GM18511 (cell line): ENCODE results near the gene B4GALT6.

Source experiments
- ATAC-seq: cut with Tn5 transposase; IDR thresholded peaks from one replicate; pipeline ENCODE4 v1.9.1; 2021; ENCODE audit warnings: mild to moderate bottlenecking, moderate library complexity; ENCODE audit not compliant: unreplicated experiment

Gene B4GALT6

DNA sequence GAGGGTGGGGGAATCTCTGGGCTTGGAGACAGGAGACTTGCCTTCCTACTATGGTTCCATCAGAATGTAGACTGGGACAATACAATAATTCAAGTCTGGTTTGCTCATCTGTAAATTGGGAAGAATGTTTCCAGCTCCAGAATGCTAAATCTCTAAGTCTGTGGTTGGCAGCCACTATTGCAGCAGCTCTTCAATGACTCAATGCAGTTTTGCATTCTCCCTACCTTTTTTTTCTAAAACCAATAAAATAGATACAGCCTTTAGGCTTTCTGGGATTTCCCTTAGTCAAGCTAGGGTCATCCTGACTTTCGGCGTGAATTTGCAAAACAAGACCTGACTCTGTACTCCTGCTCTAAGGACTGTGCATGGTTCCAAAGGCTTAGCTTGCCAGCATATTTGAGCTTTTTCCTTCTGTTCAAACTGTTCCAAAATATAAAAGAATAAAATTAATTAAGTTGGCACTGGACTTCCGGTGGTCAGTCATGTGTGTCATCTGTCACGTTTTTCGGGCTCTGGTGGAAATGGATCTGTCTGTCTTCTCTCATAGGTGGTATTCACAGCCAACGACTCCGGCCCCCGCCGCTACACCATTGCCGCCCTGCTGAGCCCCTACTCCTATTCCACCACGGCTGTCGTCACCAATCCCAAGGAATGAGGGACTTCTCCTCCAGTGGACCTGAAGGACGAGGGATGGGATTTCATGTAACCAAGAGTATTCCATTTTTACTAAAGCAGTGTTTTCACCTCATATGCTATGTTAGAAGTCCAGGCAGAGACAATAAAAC, 86.2 kb downstream of the B4GALT6 start:
- ATAC-seq, result no peak

DNA sequence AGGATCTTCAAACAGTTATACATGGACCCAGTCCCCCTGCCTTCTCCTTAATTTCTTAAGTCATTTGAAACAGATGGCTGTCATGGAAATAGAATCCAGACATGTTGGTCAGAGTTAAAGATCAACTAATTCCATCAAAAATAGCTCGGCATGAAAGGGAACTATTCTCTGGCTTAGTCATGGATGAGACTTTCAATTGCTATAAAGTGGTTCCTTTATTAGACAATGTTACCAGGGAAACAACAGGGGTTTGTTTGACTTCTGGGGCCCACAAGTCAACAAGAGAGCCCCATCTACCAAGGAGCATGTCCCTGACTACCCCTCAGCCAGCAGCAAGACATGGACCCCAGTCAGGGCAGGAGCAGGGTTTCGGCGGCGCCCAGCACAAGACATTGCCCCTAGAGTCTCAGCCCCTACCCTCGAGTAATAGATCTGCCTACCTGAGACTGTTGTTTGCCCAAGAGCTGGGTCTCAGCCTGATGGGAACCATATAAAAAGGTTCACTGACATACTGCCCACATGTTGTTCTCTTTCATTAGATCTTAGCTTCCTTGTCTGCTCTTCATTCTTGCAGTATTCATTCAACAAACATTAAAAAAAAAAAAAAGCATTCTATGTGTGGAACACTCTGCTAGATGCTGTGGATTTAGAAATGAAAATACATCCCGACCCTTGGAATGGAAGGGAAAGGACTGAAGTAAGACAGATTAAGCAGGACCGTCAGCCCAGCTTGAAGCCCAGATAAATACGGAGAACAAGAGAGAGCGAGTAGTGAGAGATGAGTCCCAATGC, 88.1 kb downstream of the B4GALT6 start:
- ATAC-seq, result no peak

- ATAC-seq, result no peak
Observed at GRCh38 chr18:31595121-31595771, 89.1 kb downstream of the B4GALT6 start.

GRCh38 chr18:31592506-31593157, 91.7 kb downstream of the B4GALT6 start:
- no peak for ATAC-seq

- ATAC-seq, result no peak
Observed at GRCh38 chr18:31591628-31592027, 92.8 kb downstream of the B4GALT6 start, which contains the start of gene TTR. TSS of gene TTR (plus strand) at chr18:31591877. CDS start at chr18:31591903, 26 bp downstream.

- ATAC-seq, result no peak
Observed at GRCh38 chr18:31591113-31591512, 93.3 kb downstream of the B4GALT6 start.

DNA sequence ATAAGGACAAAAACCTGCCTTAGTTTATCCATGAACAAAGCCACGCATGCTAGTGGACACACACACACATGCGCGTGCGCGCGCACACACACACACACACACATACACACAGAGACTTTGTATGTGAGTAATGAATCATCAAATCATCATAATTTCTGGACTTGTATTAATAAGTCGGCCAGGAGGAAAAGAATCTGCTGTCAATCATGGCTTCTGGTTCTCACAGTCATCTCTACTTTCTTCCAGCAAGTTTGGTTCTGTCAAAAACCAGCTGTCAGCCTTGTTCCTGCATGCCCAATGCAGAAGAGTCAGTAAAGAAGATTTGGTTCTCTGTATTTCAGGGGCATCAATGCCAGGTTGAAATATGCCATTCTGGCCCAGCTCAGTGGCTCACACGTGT, 93.8 kb downstream of the B4GALT6 start:
- no peak for ATAC-seq

- no peak for ATAC-seq
Observed at GRCh38 chr18:31587529-31587928, 96.9 kb downstream of the B4GALT6 start.

GRCh38 chr18:31586616-31587015, 97.8 kb downstream of the B4GALT6 start:
- no peak for ATAC-seq

- ATAC-seq, result no peak
Observed at GRCh38 chr18:31585991-31586390, 98.4 kb downstream of the B4GALT6 start.

DNA sequence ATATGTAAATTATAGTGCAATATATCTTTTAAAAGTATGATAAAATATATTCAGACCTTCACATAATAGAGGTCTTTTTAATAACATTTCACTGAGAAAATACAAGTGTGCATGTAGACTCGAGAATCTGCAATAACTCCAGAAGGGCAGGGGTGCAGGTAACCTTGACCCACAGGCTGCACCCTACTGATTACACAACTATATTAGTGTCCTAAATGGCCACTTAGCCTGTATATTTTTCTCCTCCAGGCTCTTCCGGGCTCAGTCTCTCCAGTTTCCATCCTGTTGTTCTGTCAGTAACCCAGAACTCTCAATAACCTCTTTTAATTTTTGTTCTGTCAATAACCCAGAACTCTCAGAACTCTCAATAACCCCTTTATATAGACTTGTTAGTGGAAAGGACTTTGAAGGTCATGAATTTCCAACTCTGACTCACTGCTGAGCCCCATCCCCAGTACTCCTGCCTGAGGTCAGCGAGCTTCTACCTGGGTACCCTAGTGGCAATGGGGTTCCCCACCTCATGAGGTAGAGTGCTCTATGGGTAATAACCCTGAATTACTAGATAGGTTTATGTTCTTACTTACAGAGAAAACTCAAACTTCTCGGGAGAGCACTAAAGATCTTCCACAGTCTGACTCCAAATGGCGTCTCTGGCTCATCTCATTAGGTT, 101.1 kb downstream of the B4GALT6 start:
- no peak for ATAC-seq

DNA sequence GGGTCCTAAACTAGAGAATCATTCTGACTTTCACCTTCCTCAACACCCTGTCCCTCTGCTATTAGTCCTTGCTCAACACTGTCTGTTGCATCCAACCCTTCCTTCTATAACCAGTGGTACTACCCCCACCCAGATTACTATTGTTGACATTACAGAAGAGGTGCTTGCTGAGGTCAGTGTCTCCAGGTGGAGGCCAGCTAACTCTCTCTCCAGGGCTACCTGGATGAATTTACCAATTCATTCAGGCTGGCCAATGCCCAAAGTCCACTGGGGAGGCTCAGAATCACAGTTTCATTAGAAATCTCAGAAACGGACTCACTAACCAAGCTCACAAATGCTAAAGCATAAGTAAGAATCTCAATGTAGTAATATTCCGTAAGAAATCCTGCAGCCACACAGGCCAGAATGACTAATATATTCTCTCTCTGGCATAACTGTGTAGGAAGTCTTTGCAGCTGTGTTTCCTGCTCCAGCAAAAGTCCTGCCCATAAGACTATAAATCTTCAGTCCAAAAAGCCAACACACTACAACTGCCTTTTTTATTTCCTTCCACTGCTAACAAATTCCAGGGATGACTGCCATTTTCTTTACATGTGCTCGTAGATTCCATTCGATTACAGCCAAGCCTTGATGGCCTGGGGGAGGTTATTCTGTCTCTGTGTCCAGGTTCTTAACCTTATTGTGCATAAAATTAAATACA, 102.7 kb downstream of the B4GALT6 start:
- no peak for ATAC-seq

DNA sequence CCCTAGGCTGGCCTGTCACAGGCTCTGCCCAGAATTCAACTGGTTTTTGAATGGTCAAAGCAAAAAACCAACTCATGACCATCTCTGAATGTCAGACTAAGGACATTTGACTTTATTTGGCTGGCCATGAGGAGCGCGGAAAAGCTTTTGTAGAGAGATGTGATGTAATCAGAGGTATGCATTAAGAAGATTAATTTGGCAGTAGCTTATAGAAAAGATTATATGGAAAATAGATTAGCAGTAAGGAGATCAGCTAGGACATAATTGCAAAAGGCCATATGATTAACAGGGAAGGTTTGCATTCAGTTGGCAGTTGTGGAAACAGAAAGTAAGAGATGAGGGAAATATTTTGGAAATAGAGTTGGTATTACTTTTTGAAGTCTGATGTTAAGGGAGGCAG, 105.0 kb downstream of the B4GALT6 start:
- no peak for ATAC-seq

GRCh38 chr18:31578126-31578525, 106.3 kb downstream of the B4GALT6 start:
- ATAC-seq, result no peak

DNA sequence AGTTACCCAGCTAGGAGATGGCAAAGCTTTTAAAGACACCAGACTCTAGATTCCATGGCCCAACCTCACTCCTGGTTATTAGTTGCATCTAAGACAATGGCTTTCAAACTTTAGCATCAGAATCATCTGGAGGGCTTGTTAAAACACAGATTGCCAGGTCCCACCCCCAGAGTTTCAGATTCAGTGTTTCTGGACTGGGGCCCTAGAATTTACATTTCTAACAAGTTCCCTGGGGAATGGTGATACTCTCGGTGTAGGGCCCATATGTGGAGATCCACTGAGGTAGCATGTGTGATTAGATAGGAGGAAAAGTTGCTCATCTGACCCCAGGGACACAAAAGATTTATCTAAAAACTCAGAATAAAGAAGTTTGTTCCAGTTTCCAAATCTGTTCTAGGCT, 107.2 kb downstream of the B4GALT6 start:
- no peak for ATAC-seq

- no peak for ATAC-seq
Observed at GRCh38 chr18:31576670-31577069, 107.7 kb downstream of the B4GALT6 start.

GRCh38 chr18:31575515-31576257, 108.7 kb downstream of the B4GALT6 start:
- ATAC-seq, result no peak

DNA sequence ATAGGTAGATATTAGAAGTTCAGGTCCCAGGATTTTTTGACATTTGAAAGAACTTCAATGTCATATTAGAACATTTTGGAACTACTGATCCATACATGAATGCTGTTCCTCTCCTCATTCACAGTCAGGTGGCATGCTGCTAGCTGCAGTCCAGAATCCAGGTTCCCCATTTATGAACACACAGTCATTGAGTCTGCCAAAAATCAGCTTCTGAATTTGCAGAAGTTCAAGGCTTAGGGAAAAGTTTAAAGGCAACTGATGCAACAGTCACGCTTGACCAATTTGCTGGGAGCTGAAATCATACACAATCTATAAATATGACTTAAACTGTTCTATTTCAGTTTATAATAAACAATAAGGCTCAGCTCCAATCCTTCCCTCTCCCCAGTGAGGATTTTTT, 110.0 kb downstream of the B4GALT6 start:
- no peak for ATAC-seq
